Upper lobe of right lung (tissue), 1 donor: ENCODE data around the gene SYT3. TPM values are rescaled to one million over a fixed set of nuclear protein-coding genes. Genes with fewer than 3 reads are reported as not detected.

Source experiments
- ATAC-seq: fragments of 200-7000 bp; cut with Tn5 transposase; one replicate; pipeline ENCODE4 v1.9.1; 2020; ENCODE audit warnings: mild to moderate bottlenecking, moderate library complexity
- DNase-seq: peaks from one replicate; pipeline ENCODE4 v3.0.0-alpha.2; 2020
- H3K27ac ChIP-seq: fragments of 200-600 bp; one replicate; pipeline ENCODE4 v1.8.0; 2022
- H3K27me3 ChIP-seq: fragments of 200-600 bp; one replicate; pipeline ENCODE4 v1.8.0; 2022; ENCODE audit warnings: mild to moderate bottlenecking
- H3K36me3 ChIP-seq: fragments of 200-600 bp; one replicate; pipeline ENCODE4 v1.8.0; 2022
- H3K4me1 ChIP-seq: fragments of 200-600 bp; one replicate; pipeline ENCODE4 v1.8.0; 2022
- H3K4me3 ChIP-seq: fragments of 200-600 bp; one replicate; pipeline ENCODE4 v1.8.0; 2022; ENCODE audit warnings: mild to moderate bottlenecking
- H3K9me3 ChIP-seq: fragments of 200-600 bp; one replicate; pipeline ENCODE4 v1.8.0; 2022
- intact Hi-C: fragments of 100-400 bp; cut with DNase I; formaldehyde crosslinking; loops from one replicate; pipeline ENCODE4 v1.11.0; 2022
- total RNA-seq: library from RNA; stranded (reverse); fragmentation: NEBNext Ultra II Directional; extraction: Animal tissue kit (Norgen Biotek cat#: 25700); gene quantifications from one replicate; pipeline ENCODE4 v1.2.1, GENCODE V29; 2021
- TF ChIP-seq, protein P1 (sequence below): fragments of 200-600 bp; IDR thresholded peaks from one replicate; pipeline ENCODE4 v1.8.0; 2022; ENCODE audit warnings: antibody characterized with exemption
- donor health status: DM: no; HTN: yes; CAD: no; lungs with severe emphysema.

The SYT3 gene
- total RNA-seq, 1 donor from 2014 or later, result 2.5 TPM

GRCh38 chr19:50640368-50640767, 687 bp upstream of the SYT3 start:
- DNase-seq, result no peak
- intact Hi-C loops, result no loop called here
- Histone ChIP-seq H3K9me3 (no peaks in the 10 kb centered on the region), H3K36me3 (no peaks in the 10 kb centered on the region), H3K4me1 (no peaks in the 10 kb centered on the region), H3K27me3 (peaks cover 65% of the 10 kb centered on the region), H3K4me3 (no peak overlapping the region), H3K27ac (no peak overlapping the region)
- TF ChIP-seq, protein P1, sequence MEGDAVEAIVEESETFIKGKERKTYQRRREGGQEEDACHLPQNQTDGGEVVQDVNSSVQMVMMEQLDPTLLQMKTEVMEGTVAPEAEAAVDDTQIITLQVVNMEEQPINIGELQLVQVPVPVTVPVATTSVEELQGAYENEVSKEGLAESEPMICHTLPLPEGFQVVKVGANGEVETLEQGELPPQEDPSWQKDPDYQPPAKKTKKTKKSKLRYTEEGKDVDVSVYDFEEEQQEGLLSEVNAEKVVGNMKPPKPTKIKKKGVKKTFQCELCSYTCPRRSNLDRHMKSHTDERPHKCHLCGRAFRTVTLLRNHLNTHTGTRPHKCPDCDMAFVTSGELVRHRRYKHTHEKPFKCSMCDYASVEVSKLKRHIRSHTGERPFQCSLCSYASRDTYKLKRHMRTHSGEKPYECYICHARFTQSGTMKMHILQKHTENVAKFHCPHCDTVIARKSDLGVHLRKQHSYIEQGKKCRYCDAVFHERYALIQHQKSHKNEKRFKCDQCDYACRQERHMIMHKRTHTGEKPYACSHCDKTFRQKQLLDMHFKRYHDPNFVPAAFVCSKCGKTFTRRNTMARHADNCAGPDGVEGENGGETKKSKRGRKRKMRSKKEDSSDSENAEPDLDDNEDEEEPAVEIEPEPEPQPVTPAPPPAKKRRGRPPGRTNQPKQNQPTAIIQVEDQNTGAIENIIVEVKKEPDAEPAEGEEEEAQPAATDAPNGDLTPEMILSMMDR, result no peak
- no peak for ATAC-seq

- ATAC-seq (no peak), DNase-seq (no peak)
- Histone ChIP-seq H3K36me3 (no peaks in the 10 kb centered on the region), H3K27ac (no peak overlapping the region), H3K4me3 (no peak overlapping the region), H3K4me1 (no peaks in the 10 kb centered on the region), H3K9me3 (no peaks in the 10 kb centered on the region), H3K27me3 (peaks cover 57% of the 10 kb centered on the region)
- TF ChIP-seq, protein P1, result no peak
- intact Hi-C loops, result no loop called here
Observed at GRCh38 chr19:50638600-50638999, 1.1 kb downstream of the SYT3 start.

DNA sequence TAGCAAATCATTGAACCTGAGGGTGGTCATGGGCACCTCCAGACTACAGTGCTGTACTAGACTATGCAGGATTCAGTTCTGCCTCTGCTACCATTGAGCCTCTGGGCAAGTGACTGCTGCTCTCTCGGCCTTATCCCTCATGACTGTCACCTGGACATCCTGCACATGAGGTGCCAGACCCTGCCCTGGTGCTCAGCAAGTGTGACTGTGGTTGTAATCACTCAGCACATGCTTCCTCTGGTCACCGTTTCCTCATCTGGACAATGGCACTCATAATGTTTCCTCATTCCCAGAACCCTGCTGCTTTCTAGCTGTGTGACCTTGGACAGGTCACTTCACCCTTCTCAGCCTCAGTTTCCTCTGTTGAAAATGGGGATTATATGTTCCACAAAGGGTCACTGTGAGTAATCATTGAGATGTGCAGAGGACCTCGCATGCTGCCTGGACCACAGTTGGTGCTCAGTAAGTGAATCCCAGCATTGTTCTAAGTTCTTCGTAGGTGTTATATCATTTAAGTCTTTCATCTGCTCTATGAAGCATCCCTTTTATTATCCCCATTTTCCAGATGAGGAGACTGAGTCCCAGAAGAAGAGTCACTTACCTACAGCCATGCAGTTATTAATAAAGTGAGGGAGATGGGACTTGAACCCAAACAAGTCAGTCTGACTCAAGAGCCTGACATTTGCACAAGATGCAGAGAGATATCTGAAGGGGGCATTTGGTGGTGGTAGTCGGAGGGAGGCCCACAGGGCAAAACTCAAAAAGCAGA, 3.2 kb downstream of the SYT3 start:
- H3K27ac ChIP-seq, result no peak overlapping the region
- DNase-seq (no peak), ATAC-seq (no peak)
- H3K27me3 ChIP-seq, result peaks cover 48% of the 10 kb centered on the region
- no peak overlapping the region for H3K4me3 ChIP-seq
- no peaks in the 10 kb centered on the region for H3K36me3 ChIP-seq
- H3K9me3 ChIP-seq, result peaks cover 3% of the 10 kb centered on the region
- no peaks in the 10 kb centered on the region for H3K4me1 ChIP-seq
- intact Hi-C loops, result no loop called here
- TF ChIP-seq, protein P1, result no peak

GRCh38 chr19:50633973-50634372, 5.7 kb downstream of the SYT3 start:
- DNase-seq, result no peak

DNA sequence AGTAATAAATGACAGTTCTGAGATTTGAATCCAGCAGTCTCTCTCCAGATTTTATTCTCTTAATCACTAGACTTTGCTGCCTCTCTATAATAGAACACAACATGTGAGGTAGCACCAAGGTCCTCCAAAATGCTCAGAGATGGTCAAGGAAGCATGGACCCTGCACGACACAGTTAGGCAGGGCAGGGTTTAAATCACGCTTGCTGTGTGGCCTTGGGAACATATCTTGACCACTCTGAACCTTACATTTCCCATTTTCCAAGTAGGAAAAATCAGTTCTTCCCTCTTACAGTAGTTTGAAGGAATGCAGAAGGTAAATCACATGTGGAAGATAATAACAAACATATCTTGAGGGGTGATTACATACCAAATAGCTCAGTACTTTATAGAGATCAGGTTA, 6.3 kb downstream of the SYT3 start:
- no peak overlapping the region for H3K4me3 ChIP-seq
- TF ChIP-seq, protein P1, result no peak
- H3K9me3 ChIP-seq, result peaks cover 3% of the 10 kb centered on the region
- intact Hi-C loops, result no loop called here
- ATAC-seq, result no peak
- peaks cover 19% of the 10 kb centered on the region for H3K27me3 ChIP-seq
- no peak overlapping the region for H3K27ac ChIP-seq
- H3K36me3 ChIP-seq, result no peaks in the 10 kb centered on the region
- H3K4me1 ChIP-seq, result no peaks in the 10 kb centered on the region
- no peak for DNase-seq

More at GRCh38 chr19:50633973-50634372, 5.7 kb downstream of the SYT3 start:
- no peak for ATAC-seq
- TF ChIP-seq, protein P1, result no peak
- peaks cover 25% of the 10 kb centered on the region for H3K27me3 ChIP-seq
- intact Hi-C loops, result no loop called here
- H3K9me3 ChIP-seq, result peaks cover 3% of the 10 kb centered on the region
- H3K36me3 ChIP-seq, result no peaks in the 10 kb centered on the region
- no peak overlapping the region for H3K4me3 ChIP-seq
- no peak overlapping the region for H3K27ac ChIP-seq
- H3K4me1 ChIP-seq, result no peaks in the 10 kb centered on the region
